HG03521 (cell line): ENCODE results near the gene BHLHE40.
"Not testable (repeated sequence)": the region's sequence is repeated elsewhere in the genome, so short reads cannot be mapped to it uniquely, and the experiment has no call there.

ENCODE experiments used
- ATAC-seq: cut with Tn5 transposase; IDR thresholded peaks from one replicate; pipeline ENCODE4 v1.9.1; 2021; ENCODE audit warnings: mild to moderate bottlenecking, moderate library complexity; ENCODE audit not compliant: unreplicated experiment

Gene BHLHE40

DNA sequence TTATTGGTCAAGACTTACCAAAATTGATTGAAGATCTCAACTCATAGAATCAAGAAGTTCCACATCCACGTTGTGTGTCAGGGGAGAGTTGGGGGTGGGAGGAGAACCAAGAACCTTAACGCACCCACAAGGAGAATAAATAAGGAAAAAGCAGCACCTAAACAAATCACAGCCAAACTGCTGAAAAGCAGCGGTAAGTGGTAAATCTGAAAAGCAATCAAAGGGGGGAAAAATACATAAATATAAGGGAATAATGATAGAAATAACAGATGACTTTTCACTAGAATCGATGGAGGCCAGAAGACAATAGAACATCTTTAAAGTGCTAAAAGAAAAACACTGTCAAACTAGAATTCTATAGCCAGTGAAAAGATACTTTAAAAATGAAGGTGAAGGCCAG is 20.1 kb upstream of the BHLHE40 start:
- ATAC-seq = no peak

DNA sequence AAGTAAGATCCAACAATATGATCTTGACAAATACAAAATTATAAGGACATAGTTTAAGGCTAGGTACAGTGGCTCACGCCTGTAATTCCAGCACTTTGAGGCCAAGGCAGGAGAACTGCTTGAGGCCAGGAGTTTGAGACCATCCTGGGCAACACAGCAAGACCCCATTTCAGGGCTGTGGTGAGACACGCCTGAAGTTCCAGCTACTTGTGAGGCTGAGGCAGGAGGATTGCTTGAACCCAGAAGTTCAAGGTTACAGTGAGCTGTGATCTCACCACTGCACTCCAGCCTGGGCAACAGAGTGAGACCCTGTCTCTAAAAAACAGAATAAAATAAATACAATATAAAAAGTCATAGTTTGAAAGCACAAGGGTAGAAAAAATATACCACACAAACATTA is 17.4 kb upstream of the BHLHE40 start:
- ATAC-seq = not testable (repeated sequence)

DNA sequence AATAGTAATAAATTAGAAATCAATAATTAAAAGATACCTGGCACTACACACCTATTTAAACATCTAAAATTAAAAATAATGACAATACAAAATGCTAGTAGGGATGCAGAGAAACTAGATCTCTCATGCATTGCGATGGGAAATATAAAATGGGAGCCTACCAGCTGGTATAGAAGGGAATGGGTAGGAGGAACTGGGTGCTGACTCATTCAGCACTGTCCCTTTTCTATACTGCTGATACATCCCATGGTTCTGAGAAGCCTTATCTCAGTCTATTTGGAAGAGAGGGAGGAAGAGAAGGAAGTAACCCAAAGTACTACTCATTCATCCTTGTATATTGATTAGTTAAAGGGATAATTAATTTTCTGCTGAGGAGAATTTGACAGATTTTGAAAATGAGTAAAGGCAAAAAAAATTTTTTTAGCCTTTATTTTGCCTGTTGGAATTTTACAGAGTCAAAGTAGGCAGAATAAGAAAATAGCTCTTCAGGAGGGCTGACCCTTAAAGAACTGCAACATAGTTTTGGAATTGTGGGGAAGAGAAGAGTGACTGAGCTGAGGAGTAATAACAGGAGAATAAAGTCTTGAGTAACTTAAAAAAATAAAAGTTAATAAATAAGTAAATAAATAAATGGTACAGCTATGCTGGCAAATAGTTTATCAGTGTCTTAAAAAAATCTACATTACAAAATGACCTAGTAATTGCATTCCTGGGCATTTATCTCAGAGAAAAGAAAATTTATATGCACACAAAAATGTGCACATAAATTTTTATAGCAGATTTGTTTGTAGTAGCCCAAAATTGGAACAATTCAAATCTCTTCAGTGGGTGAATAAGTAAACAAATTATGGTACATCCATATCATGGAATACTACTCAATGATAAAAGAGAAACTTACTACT is 15.3 kb upstream of the BHLHE40 start:
- ATAC-seq = no peak

DNA sequence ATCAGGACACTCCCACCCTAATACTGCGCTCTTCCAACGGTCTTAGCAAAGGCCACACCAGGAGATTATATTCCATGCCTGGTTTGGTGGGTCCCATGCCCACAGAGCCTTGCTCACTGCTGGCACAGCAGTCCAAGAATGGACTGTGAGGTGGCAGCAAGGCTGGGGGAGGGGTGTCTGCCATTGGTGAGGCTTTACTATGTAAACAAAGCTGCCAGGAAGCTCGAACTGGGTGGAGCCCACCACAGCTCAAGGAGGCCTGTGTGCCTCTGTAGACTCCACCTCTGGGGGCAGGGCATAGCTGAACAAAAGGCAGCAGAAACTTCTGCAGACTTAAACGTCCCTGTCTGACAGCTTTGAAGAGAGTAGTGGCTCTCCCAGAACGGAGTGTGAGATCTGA is 13.2 kb upstream of the BHLHE40 start:
- ATAC-seq = not testable (repeated sequence)

DNA sequence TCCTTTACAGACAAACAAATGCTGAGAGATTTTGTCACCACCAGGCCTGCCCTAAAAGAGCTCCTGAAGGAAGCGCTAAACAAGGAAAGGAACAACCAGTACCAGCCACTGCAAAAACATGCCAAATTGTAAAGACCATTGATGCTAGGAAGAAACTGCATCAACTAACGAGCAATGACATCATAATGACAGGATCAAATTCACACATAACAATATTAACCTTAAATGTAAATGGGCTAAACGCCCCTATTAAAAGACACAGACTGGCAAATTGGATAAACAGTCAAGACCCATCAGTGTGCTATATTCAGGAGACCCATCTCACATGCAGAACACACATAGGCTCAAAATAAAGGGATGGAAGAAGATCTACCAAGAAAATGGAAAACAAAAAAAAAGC is 11.6 kb upstream of the BHLHE40 start:
- ATAC-seq = not testable (repeated sequence)

DNA sequence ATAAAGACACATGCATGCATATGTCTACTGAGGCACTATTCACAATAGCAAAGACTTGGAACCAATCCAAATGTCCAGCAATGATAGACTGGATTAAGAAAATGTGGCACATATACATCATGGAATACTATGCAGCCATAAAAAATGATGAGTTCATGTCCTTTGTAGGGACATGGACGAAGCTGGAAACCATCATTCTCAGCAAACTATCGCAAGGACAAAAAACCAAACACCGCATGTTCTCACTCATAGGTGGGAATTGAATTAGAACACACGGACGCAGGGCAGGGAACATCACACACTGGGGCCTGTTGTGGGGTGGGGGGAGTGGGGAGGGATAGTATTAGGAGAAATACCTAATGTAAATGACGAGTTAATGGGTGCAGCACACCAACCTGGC is 7.8 kb upstream of the BHLHE40 start:
- ATAC-seq = not testable (repeated sequence)

DNA sequence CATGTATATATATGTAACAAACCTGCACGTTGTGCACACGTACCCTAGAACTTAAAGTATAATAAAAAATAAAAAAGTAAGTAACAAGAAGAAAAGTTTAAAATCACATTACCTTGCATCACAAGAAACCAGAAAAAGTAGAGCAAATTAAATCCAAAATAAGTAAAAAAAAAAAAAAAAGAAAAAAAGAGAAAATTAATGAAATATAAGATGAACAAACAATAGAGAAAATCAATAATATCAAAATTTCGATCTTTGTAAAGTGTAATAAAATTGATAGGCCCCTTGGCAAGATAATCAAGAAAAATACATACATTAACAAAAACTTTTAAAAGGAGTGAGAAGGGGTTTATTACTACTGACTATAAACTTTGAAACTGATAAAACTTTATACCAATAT is 7.4 kb upstream of the BHLHE40 start:
- ATAC-seq = no peak

DNA sequence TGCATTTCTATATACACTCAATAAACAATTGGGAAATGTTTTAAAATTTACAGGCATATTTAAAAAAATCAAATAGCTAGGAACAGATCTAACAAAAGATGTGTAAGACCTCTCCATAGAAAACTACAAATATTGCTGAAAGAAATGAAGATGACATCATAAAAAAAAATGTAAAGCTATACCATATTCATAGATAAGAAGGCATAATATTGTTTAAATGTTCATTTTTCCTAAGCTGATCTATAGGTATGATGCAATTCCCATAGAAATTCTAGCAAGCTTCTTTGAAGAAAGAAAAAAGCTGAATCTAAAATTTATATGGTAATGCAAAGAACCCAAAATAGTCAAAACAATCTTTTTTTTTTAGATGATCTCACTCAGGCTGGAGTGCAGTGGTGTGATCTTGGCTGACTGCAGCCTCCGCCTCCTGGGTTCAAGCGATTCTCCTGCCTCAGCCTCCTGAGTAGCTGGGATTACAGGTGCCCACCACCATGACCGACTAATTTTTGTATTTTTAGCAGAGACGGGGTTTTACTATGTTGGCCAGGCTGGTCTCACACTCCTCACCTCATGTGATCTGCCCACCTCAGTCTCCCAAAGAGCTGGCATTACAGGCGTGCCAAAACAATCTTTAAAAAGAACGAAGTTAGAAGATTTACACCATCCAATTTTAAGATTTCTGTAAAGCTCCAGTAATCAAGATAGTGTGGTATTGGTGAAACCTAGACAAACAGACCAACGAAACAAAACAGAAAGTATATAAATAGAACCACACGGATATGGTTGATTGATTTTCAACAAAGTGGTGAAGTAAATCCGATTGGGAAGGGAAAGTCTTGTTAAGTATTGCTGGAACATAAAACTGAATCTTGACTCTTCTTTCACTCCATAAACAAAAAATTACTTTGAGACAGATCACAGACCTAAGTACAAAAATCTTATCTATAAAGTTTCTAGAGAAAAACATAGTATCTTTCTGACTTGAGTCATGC is 6.3 kb upstream of the BHLHE40 start:
- no peak for ATAC-seq

DNA sequence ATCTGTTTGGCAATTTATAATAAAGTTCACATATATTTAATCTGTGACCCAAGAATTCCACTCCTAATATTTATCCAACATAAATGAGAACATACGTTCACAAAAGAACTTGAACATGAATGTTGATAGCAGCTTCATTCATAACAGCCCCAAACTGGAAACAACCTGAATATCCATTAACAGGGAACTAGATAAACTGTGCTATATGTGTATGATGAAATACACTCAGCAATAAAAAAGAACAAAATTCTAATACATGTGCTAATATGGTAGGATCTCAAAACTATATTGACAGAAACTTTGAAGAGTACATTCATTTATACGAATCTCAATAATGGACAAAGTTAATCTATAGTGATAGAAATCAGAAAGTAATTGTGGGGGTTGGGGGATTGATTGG is 5.1 kb upstream of the BHLHE40 start:
- ATAC-seq = no peak

DNA sequence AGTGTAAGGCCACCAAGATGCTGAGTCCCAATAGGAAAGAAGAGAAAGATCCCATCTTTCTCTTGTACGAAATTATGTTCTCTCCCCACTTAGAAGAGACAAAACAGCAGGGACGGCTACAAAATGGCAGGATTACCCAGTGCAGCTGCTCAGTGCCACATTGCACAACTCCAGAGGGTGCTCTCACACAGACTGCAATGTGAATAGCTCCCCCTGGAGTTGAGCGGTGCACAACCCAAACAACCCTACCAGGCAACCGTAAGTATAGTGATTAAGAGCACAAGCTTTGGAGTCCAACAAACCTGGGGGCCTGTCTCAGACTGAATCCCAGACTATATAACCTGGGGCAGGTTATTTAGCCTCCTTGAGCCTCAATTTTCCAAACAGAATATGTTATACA is 3.1 kb upstream of the BHLHE40 start:
- no peak for ATAC-seq

DNA sequence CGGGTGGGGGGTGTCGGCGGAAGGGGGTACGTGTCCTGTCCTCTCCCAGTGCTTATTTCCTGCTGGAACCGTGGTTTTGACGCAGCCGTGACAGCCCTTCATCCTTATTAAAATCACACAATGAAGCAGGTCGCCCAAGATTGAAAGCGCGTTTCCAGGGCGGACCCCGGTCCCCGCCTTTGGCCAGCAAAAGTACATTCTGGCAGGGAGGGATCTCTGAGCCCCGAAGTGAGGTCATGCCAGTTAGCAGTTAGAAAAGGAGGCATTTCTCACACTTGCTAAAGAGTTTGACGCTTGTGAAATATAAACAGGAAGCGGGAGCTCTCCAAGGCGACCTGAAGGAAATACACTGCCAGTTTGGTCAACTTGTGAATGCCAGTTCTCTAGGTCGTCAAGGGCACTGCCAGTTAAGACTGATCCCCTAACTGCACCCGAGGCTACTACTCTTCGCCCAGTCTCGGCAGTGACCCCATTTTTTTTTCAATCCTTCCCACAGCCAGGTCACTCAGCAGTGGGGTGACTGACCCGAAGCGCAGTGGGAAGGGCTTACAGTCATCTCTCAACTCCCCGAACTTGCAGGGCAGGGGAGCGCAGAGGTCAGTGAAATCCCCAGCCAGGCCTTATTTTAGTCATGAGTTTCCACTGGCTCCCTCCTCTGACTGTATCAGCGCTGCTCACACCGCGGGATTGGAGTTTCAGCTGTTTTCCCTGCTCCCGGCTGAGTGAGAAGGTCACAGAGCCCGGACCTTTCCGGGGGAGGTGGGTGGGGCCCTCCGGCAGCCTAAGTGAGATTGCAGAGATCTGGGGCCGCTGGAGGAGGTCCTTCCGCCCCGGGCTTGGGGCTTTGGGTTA is 2.0 kb upstream of the BHLHE40 start:
- ATAC-seq = peak; percentile 27

DNA sequence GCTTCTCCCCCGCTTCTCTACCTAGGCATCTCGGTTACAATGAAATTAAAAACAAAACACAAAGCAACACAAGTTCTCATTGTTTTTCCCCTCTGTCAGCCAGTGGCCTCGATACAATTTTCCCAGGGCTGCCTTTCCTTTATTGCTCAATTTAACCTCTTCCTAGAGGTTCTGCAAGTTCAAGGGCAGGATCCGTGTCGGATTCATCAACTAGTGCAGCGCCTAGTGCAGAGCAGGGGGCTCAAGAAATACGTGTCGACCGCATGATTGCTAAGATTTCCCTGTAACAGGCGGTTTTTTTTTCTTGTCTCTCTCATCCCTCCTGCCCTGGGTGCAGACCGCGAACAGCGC is 1.4 kb upstream of the BHLHE40 start:
- no peak for ATAC-seq

DNA sequence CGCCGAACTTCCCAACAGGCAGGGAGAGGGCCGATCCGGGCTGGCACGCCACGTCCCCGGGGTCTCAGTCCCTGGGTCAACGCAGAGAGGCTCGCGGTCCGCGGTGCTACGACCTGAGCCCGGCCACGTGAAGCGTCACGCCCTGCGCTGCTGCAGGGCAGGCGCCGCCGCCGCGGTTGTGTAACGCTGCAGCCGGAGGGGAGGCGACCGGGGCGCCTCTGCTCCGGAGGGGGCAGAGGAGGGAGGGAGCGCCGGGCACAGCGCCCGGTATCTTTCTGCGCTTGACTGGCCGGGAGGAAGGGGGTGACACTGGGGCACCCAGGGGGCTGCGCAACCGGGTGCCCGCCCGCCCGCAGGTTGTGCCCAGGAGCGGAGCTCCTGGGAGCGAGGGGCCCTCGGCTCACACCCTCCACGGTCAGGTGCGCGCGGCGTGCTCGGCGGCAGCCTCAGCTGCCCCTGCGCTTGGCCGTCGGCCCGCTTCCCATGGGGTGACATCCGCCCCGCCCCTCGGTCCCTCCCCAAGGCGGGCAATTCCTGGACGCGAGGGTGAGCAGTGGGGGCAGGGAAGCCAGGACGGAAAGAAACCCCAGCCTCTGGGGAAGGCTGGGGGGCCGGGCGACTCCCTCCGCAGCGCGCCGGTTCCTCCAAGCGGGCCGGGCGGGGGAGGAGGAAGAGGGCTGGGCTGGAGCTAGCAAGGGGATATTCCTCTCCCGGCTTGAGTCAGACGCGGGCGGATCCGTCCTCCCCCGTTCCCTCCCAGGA is 852 bp upstream of the BHLHE40 start:
- peak; percentile 39 for ATAC-seq

DNA sequence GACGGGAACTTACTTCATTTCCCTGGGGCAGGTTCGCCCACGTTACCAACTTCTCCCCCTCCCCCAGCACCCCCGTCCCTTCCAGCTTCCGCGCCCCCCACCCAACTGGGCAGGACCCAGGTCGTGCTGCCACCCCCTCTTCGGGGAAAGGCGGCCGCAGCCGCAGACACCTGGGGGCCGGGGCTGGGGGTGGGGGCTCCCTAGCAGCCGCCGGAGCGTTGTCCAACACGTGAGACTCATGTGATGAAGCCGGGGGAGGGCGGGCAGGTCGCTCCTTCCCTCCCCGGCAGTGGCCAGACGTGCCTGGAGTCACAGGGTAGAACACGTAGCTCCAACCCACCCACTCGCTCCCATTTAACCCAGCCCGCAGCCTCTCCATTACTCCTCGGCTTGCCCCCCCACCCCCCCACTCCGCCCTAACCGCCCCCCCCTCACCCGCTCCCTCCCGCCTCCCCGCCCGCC is 240 bp upstream of the BHLHE40 start:
- ATAC-seq = peak; percentile 46

DNA sequence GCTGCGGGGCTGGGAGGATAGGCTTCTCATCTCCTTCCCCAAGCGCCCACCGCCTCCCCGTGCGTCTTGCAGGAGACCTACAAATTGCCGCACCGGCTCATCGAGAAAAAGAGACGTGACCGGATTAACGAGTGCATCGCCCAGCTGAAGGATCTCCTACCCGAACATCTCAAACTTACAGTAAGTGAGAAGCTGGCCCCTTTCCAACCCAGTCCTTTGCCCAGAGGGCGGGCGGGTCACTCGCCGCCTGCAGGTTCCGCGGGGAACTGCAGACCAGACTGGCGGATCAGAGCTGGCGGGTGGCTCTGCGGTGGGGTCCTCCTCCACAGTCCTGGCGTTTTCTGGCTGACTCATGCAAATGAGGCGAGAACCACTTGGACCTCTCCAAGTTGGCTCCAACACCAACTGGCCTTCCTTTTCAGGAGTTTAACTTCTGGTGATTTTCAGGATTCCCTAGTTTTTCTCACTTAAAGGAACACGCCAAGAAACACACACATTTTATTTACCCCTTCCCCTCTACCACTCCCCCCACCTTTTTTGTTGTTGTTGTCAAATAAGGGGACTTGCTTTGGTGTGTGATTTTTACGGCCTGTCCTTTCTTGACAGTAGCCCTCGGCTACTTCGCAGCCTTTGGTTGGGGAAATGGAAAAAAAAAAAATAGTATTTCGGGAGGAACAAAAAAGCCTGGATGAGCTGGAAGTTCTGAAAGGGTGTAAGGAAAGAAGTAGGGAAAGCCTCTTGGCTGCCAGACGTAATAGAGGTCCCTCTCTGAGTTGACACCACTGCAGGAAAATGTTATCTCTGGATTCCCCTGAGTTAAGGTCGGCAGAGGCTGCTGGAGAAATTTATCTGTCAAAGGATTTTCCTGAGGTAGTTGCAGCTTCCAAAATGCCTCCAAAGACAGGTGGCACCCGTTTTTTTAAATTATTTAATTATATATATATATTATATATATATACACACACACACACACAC is 1.3 kb downstream of the BHLHE40 start:
- peak; percentile 8 for ATAC-seq

DNA sequence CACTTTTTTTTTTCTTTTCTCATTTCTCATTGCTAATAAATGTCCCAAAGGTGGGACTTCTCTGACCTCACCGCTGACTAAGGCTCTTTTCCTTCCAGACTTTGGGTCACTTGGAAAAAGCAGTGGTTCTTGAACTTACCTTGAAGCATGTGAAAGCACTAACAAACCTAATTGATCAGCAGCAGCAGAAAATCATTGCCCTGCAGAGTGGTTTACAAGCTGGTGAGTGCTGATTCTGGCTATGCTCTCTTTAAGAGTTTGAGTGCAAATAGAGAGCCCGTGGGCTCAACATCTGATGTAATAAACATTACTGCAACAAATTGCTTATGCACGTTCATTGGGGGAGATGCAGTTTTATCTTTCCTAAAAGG is 2.0 kb downstream of the BHLHE40 start:
- ATAC-seq = no peak

DNA sequence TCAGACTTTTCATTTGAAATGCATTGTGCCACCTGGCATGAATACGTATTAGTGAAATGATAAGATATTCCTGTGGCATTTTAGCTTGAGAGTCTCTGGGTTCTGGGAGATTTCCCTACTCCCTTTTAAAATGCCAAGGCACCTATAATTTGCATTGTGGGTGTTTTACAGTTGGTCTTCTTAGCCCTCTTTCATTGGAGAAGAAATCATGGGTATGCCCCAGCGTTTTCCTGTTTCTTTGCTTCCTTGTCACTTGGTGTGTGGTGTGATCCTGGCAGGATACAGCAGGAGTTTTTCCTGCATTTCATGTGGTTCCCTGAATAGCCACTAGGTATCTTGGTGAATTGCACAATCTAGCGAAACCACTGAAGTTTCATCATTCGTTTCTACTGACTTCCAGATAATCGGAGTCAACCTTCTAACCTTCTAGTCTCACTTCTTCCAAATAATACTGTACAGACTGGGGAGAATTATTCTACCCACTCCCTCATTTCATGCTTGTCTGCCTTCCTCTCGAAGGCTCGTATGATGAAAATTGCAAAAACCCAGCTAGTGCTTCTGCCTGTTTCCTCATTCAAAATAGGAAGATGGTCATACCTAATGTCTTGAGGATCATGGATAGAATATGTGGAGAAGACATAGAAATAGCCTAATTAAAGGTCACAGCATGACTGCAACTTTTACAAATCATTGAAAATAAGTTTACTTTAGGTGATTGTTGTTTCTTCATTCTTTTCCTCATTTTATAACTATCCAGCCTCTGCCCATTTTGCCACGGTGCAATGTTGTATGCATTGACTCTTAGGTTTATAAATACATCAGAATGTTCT is 2.6 kb downstream of the BHLHE40 start:
- ATAC-seq = no peak
